Measurements from ENCODE around the gene TAS2R41.
"Not testable (repeated sequence)": the region's sequence is repeated elsewhere in the genome, so short reads cannot be mapped to it uniquely, and the experiment has no call there.

The TAS2R41 gene

GRCh38 chr7:143522309-143522916 lies 44.7 kb downstream of the TAS2R41 start:
- DNase-seq: not testable (repeated sequence)

All from 8988T (cell line).